Naive B cell (primary cell): ENCODE data around the gene CPLX1. TPM values are rescaled to one million over a fixed set of nuclear protein-coding genes. Genes with fewer than 3 reads are reported as not detected.
A peak's percentile ranks its signal among the peaks of the same experiment; 100 is the strongest.

Experiments
- ATAC-seq, 2 donors: fragments of 150-1000 bp; cut with Tn5 transposase; 2 replicates each; pipeline ENCODE4 v1.10.0; 2021; ENCODE audit warnings: low read depth in 2 of 2, mild to moderate bottlenecking in 2 of 2, moderate library complexity in 2 of 2
- DNase-seq: peaks from one replicate; pipeline ENCODE4 v3.0.0; 2022
- H3K27ac Mint-ChIP-seq, 6 donors: one replicate each; pipeline ENCODE4 v1.8.0; 2020 to 2022; ENCODE audit warnings: mild to moderate bottlenecking in 6 of 6, mixed read lengths in 6 of 6, moderate library complexity in 5 of 6, inconsistent platforms in 2 of 6
- H3K27me3 Mint-ChIP-seq, 3 donors: one replicate each; pipeline ENCODE4 v1.8.0; 2021 to 2022; ENCODE audit warnings: mixed read lengths in 3 of 3, mild to moderate bottlenecking in 1 of 3
- H3K36me3 Mint-ChIP-seq, 2 donors: one replicate each; pipeline ENCODE4 v1.8.0; 2020 to 2022; ENCODE audit warnings: mixed read lengths in 2 of 2, inconsistent platforms in 1 of 2, mild to moderate bottlenecking in 1 of 2
- H3K4me1 Mint-ChIP-seq, 3 donors: one replicate each; pipeline ENCODE4 v1.8.0; 2020 to 2022; ENCODE audit warnings: mixed read lengths in 3 of 3, inconsistent platforms in 1 of 3, mild to moderate bottlenecking in 1 of 3, moderate library complexity in 1 of 3
- H3K4me3 Mint-ChIP-seq, 8 donors: one replicate each; pipeline ENCODE4 v1.8.0; 2020 to 2022; ENCODE audit warnings: mild to moderate bottlenecking in 8 of 8, mixed read lengths in 8 of 8, moderate library complexity in 8 of 8, inconsistent platforms in 2 of 8
- H3K9me3 Mint-ChIP-seq, 7 donors: one replicate each; pipeline ENCODE4 v1.8.0; 2020 to 2022; ENCODE audit warnings: mixed read lengths in 7 of 7, mild to moderate bottlenecking in 5 of 7, inconsistent platforms in 2 of 7, moderate library complexity in 1 of 7
- polyA plus RNA-seq, 6 donors: library from polyadenylated mRNA; unstranded; fragments of 300-500 nt; fragmentation: Illumina TruSeq; gene quantifications; one replicate each; pipeline ENCODE4 v1.2.3, GENCODE V29; 2021; ENCODE audit warnings: low read depth in 6 of 6

Gene CPLX1
- polyA plus RNA-seq, 6 donors from 2014 or later: not detected

DNA sequence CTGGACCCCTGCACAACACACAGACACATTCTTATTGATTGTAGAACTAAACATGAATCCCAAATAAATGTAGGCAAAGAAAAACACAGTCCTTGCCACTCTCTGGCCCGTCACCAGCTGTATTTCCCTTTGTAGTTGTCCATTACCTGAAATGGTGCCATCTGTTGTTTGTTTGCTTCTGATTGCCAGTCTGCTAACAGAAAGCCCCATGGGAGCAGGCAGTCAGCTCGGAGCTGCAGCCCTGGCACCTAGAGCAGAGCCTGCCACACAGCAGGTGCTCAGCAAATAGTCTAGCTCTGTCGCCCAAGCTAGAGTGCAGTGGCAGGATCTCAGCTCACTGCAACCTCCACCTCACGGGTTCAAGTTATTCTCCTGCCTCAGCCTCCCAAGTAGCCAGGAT is 28.9 kb downstream of the CPLX1 start:
- Mint-ChIP-seq H3K27ac (peak overlapping the region in 1 of 6 donors; percentile 67), H3K4me1 (peaks cover 24 to 25% (median 24%) of the 10 kb centered on the region in 3 donors), H3K9me3 (peaks cover 0 to 7% (median 3%) of the 10 kb centered on the region in 7 donors), H3K4me3 (no peak overlapping the region), H3K36me3 (no peaks in the 10 kb centered on the region), H3K27me3 (peaks cover 32 to 65% (median 35%) of the 10 kb centered on the region in 3 donors)
- DNase-seq: no peak
- ATAC-seq: no peak

- DNase-seq: no peak
- Mint-ChIP-seq H3K4me3 (peak overlapping the region in 2 of 8 donors; percentile 50 to 56), H3K27ac (no peak overlapping the region), H3K4me1 (peaks cover 24 to 25% (median 24%) of the 10 kb centered on the region in 3 donors), H3K9me3 (no peaks in the 10 kb centered on the region), H3K36me3 (no peaks in the 10 kb centered on the region), H3K27me3 (peaks cover 32 to 59% (median 35%) of the 10 kb centered on the region in 3 donors)
- ATAC-seq: no peak
Observed at GRCh38 chr4:796206-796605, 29.7 kb downstream of the CPLX1 start.

DNA sequence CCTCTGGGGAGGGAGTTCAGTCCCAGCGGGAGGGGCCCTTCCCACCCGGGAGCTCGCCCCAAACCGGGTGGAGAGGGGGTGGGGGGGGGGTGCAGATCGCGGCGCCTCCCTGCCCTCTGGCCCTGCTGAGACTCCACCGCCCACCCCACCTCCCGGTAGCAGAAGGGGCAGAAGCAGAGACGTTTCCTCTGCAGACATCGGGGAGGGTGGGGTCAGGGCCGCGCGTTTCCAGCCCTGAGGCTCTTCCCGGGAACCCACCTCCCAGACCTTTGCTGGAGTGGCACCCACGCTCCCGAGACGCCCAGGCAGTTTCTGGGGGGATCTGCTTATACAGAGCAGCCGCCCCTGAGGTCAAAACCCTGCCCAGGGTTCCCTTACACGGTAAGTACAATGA is 30.2 kb downstream of the CPLX1 start:
- peaks cover 24 to 26% (median 25%) of the 10 kb centered on the region in 3 donors for H3K4me1 Mint-ChIP-seq
- no peak for DNase-seq

DNA sequence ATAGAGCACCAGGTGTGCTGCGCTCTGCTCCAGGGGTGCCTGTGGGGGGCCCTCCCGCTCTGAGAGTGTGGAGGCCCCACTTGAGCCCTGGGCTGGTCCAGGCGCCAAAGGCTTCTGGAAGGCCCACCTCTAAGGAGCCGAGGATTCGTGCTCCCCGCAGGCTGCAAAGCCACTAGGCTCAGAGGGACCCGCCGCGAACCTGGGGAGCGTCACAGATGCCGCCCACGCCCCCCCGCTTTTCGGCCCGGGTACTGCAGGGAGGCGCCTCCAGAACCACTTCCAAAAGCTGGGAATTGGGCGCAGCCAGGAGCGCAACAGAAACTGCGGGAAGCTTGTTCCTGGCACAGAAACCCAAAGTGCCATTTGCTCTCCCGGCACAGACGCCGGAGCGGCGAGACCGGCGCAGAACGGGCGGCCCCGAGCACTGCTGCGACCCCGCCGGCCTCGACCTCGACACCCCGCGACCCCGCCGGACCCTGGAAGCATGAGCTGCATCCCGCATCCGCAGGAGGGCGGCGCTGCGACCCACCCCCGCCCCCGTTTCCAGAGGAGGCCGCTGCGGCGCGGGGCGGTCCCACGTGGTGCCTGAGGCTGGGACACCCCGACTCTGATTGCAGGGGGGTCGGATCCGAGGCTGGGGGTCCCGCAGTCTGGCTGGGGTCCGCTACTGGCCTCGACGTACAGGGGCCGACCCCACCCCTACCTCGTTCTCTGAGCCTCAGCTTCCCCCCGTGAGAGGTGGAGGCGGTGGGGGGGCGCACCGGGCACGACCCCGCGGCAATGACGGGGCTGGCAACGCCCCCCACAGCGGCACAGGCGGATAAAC is 30.8 kb downstream of the CPLX1 start:
- Mint-ChIP-seq H3K27me3 (peaks cover 38 to 68% (median 45%) of the 10 kb centered on the region in 3 donors), H3K27ac (no peak overlapping the region), H3K36me3 (no peaks in the 10 kb centered on the region), H3K4me3 (peak overlapping the region in 5 of 8 donors; percentile 56 to 66 (median 57)), H3K9me3 (no peaks in the 10 kb centered on the region), H3K4me1 (peaks cover 24 to 29% (median 25%) of the 10 kb centered on the region in 3 donors)
- ATAC-seq (no peak), DNase-seq (no peak)

More for the DNA sequence above, 30.2 kb downstream of the CPLX1 start:
- ATAC-seq: no peak
- peak overlapping the region in 3 of 8 donors; percentile 50 to 61 (median 56) for H3K4me3 Mint-ChIP-seq
- no peaks in the 10 kb centered on the region for H3K9me3 Mint-ChIP-seq
- H3K36me3 Mint-ChIP-seq: no peaks in the 10 kb centered on the region
- no peak overlapping the region for H3K27ac Mint-ChIP-seq
- H3K27me3 Mint-ChIP-seq: peaks cover 34 to 63% (median 40%) of the 10 kb centered on the region in 3 donors

DNA sequence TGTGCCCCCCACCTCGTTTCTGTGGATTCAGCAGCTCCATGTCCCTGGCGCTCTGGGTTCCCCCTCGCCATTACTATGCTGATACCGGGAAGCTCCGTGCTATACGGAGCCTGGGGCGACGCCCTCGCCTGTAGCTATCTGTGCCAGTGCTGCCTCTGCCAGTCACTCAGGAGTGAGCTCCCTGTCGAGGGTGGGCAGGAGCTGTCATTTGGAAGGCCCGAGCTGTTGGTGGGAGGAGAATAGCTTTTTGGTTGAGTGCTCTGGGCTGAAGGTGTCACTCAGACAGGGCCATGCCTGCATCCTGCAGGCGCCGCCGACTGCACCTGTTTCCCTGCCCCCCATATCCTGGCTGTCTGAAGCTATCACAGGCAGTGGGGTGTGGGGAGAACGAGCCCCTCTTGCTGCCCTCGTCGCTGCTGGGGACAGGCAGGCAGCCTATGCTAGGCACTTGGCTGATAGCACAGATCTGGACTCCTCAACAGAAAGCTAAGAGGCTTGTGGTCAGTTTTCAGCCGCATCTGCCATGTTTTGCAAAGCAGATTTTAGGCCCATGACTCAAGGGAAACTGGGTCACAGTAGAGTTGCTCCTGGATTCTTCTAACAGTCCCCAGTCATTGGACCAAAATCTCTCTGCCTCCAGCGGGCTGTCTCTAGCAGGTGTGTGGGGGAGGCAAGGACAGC is 31.8 kb downstream of the CPLX1 start:
- H3K36me3 Mint-ChIP-seq: no peaks in the 10 kb centered on the region
- H3K4me1 Mint-ChIP-seq: peaks cover 24 to 29% (median 25%) of the 10 kb centered on the region in 3 donors
- no peak overlapping the region for H3K27ac Mint-ChIP-seq
- DNase-seq (no peak), ATAC-seq (peak; percentile 51 to 52)
- no peaks in the 10 kb centered on the region for H3K9me3 Mint-ChIP-seq
- peaks cover 38 to 65% (median 45%) of the 10 kb centered on the region in 3 donors for H3K27me3 Mint-ChIP-seq
- H3K4me3 Mint-ChIP-seq: peak overlapping the region in 4 of 8 donors; percentile 39 to 70 (median 62)

GRCh38 chr4:793093-793861 is 32.7 kb downstream of the CPLX1 start:
- Mint-ChIP-seq H3K9me3 (no peaks in the 10 kb centered on the region), H3K27me3 (peaks cover 38 to 68% (median 45%) of the 10 kb centered on the region in 3 donors), H3K4me1 (peaks cover 24 to 29% (median 25%) of the 10 kb centered on the region in 3 donors), H3K36me3 (no peaks in the 10 kb centered on the region), H3K27ac (peak overlapping the region in 1 of 6 donors; percentile 56), H3K4me3 (peak overlapping the region in 3 of 8 donors; percentile 3 to 56 (median 35))
- no peak for DNase-seq
- no peak for ATAC-seq

DNA sequence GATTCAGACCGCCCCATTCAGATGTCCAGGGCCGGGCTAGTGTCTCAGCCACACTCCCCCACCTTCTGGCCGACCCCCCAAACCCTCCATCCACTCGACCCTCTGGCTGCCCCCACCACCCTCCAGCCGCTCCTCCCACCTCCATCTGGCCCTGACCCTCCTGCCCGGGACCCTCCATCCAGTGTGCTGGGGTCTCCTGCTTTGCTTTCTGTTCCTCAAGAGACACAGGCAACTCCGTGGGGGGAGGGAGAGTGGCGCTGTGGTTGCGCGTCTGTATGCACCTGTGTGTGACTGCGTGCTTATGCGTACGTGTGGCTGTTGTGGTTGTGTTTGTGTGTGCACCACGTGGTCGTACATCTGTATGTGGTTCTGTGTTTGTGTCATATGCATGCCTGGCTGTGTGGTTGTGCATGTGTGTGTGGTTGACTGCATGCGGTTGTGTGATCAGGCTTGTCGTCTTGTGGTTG is 33.3 kb downstream of the CPLX1 start:
- ATAC-seq: peak; percentile 25 to 42
- Mint-ChIP-seq H3K4me3 (peak overlapping the region in 4 of 8 donors; percentile 3 to 71 (median 40)), H3K27me3 (peaks cover 38 to 75% (median 47%) of the 10 kb centered on the region in 3 donors), H3K9me3 (no peaks in the 10 kb centered on the region), H3K27ac (peak overlapping the region in 2 of 6 donors; percentile 6 to 56), H3K4me1 (peaks cover 24 to 29% (median 25%) of the 10 kb centered on the region in 3 donors), H3K36me3 (no peaks in the 10 kb centered on the region)
- DNase-seq: no peak

DNA sequence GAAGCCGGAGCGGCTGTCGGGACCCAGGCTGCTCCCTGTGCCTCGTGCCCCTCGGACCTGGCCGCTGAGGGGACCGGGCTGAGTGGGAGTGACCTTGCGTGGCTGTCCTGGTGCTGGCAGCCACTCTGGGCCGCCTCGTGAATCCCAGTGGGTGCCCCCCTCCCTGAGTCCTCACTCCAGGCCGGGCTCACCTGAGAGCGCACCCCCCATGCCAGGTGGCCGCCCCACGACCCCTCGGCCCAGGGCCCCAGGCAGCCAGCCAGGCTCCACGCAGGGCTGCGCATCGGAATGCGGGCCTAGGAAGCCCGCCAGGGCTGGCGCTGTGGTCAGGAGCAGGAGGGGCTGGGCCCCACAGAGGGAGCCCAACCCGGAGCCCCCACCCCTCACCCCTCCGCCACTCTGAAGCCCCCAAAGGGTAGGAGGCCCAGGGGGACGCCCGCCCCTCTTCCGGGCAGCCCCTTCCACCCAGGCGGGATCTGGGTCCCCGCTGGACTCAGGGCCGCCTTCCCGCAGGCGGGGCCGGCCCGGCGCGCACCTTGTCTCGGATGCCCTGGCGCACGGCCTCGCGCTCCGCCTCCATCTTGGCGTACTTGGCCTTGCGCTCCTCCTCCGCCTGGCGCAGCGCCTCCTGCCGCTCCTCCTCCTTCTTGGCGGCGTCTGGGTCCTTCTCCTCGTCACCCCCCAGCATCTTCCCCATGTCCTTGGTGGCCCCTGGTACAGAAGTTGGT is 33.9 kb downstream of the CPLX1 start:
- DNase-seq (no peak), ATAC-seq (peak in 1 of 2 donors; percentile 18)
- H3K4me1 Mint-ChIP-seq: peaks cover 24 to 33% (median 27%) of the 10 kb centered on the region in 3 donors
- no peaks in the 10 kb centered on the region for H3K36me3 Mint-ChIP-seq
- H3K27me3 Mint-ChIP-seq: peaks cover 41 to 78% (median 52%) of the 10 kb centered on the region in 3 donors
- peak overlapping the region in 2 of 8 donors; percentile 3 to 45 for H3K4me3 Mint-ChIP-seq
- H3K9me3 Mint-ChIP-seq: no peaks in the 10 kb centered on the region
- H3K27ac Mint-ChIP-seq: peak overlapping the region in 2 of 6 donors; percentile 6 to 56

DNA sequence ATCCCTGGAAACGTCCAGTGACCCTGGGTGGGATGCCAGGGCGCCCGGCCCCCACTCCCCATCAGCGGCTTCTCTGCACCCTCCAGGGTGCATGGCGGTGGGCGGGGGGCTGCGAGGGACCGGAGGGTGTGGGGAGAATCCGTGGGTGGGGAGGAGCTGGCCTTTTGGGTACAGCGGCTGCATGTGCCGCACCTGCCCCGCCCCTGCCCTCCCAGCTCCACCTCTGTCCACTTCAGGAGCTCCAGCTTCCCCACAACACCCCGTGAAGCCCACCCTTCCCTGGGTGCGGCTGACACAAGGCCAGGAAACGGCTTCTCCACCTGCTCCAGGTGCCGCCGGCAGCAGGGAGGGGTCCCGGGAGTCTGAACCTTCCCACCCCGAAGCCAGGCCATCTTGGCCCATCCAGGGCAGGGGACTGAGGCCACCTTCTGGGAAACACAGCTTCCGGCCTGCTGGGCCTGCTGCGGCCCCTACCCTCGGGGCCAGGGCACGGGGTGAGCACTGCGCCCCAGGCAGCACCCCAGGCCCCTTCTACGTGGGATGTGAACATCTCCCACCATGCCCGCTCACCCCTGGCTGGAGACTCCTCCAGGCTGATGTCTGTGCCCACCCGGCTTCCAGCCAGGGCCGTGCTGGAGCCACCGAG is 34.6 kb downstream of the CPLX1 start:
- DNase-seq (no peak), ATAC-seq (no peak)
- Mint-ChIP-seq H3K36me3 (no peaks in the 10 kb centered on the region), H3K4me1 (peaks cover 24 to 33% (median 24%) of the 10 kb centered on the region in 3 donors), H3K9me3 (no peaks in the 10 kb centered on the region), H3K4me3 (no peak overlapping the region), H3K27ac (peak overlapping the region in 1 of 6 donors; percentile 10), H3K27me3 (peaks cover 34 to 72% (median 48%) of the 10 kb centered on the region in 3 donors)

- DNase-seq: no peak
- H3K4me1 Mint-ChIP-seq: peaks cover 21 to 33% (median 28%) of the 10 kb centered on the region in 3 donors
- peak overlapping the region in 1 of 8 donors; percentile 31 for H3K4me3 Mint-ChIP-seq
- peaks cover 34 to 68% (median 52%) of the 10 kb centered on the region in 3 donors for H3K27me3 Mint-ChIP-seq
- H3K36me3 Mint-ChIP-seq: no peaks in the 10 kb centered on the region
- H3K9me3 Mint-ChIP-seq: no peaks in the 10 kb centered on the region
- no peak for ATAC-seq
- H3K27ac Mint-ChIP-seq: peak overlapping the region in 2 of 6 donors; percentile 2 to 10
Observed at GRCh38 chr4:790466-790820, 35.5 kb downstream of the CPLX1 start.

- Mint-ChIP-seq H3K4me1 (peaks cover 24 to 37% (median 31%) of the 10 kb centered on the region in 3 donors), H3K9me3 (no peaks in the 10 kb centered on the region), H3K27me3 (peaks cover 33 to 71% (median 56%) of the 10 kb centered on the region in 3 donors), H3K36me3 (peaks cover 0 to 2% of the 10 kb centered on the region in 2 donors), H3K27ac (no peak overlapping the region), H3K4me3 (no peak overlapping the region)
- no peak for ATAC-seq
- no peak for DNase-seq
Observed at GRCh38 chr4:789571-790465, 36.1 kb downstream of the CPLX1 start.
